Cardiac fibroblast (primary cell): ENCODE measurements around the gene POLR1C.
"Not testable (repeated sequence)": the region's sequence is repeated elsewhere in the genome, so short reads cannot be mapped to it uniquely, and the experiment has no call there.

Experiments used
- DNase-seq, 2 donors: peaks; one replicate each; pipeline versions ENCODE4 v3.0.0 to v3.0.0-alpha.2; 2010; ENCODE audit warnings: low read depth in 2 of 2
- H3K4me3 ChIP-seq, 2 donors: replicated peaks in 1 of 2; 1 replicate in 1 of 2; 2 replicates in 1 of 2; pipeline ENCODE4 v1.5.1; 2011; ENCODE audit warnings: low read depth in 2 of 2, low read length in 2 of 2, mild to moderate bottlenecking in 2 of 2, moderate library complexity in 1 of 2
- TF ChIP-seq, protein P1 (sequence below): IDR thresholded peaks from one replicate; pipeline ENCODE4 v1.5.1; 2011; ENCODE audit warnings: low read depth, mild to moderate bottlenecking, low read length, inconsistent platforms

The POLR1C gene, protein sequence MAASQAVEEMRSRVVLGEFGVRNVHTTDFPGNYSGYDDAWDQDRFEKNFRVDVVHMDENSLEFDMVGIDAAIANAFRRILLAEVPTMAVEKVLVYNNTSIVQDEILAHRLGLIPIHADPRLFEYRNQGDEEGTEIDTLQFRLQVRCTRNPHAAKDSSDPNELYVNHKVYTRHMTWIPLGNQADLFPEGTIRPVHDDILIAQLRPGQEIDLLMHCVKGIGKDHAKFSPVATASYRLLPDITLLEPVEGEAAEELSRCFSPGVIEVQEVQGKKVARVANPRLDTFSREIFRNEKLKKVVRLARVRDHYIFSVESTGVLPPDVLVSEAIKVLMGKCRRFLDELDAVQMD

GRCh38 chr6:43516697-43517504 lies at the start of gene POLR1C, which contains the start of gene YIPF3:
POLR1C (plus strand) TSS chr6:43517089; CDS start chr6:43517110, 21 bp downstream.
YIPF3 (minus strand) TSS chr6:43516926; CDS start chr6:43516807, 119 bp downstream.
- TF ChIP-seq, protein P1, sequence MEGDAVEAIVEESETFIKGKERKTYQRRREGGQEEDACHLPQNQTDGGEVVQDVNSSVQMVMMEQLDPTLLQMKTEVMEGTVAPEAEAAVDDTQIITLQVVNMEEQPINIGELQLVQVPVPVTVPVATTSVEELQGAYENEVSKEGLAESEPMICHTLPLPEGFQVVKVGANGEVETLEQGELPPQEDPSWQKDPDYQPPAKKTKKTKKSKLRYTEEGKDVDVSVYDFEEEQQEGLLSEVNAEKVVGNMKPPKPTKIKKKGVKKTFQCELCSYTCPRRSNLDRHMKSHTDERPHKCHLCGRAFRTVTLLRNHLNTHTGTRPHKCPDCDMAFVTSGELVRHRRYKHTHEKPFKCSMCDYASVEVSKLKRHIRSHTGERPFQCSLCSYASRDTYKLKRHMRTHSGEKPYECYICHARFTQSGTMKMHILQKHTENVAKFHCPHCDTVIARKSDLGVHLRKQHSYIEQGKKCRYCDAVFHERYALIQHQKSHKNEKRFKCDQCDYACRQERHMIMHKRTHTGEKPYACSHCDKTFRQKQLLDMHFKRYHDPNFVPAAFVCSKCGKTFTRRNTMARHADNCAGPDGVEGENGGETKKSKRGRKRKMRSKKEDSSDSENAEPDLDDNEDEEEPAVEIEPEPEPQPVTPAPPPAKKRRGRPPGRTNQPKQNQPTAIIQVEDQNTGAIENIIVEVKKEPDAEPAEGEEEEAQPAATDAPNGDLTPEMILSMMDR = no peak
- peak within 1 kb of the TSS; percentile 79 to 93 for H3K4me3 ChIP-seq
- peak; percentile 99 for DNase-seq

DNA sequence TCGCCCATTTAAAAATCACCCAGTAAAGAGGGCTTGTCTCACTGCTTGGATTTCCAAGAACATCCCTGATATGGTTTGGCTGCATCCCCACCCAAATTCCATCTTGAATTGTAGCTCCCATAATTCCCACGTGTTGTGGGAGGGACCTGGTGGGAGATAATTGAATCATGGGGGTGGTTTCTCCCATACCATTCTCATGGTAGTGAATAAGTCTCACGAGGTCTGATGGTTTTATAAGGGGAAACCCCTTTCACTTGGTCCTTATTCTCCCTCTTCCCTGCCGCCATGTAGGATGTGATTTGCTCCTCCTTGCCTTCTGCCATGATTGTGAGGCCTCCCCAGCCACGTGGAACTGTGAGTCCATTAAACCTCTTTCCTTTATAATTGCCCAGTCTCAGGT lies 49.6 kb upstream of the POLR1C start:
- not testable (repeated sequence) for DNase-seq, H3K4me3 ChIP-seq

- H3K4me3 ChIP-seq = no peak overlapping the region
- TF ChIP-seq, protein P1 = no peak
- no peak for DNase-seq
Measured at GRCh38 chr6:43467752-43468151, 49.1 kb upstream of the POLR1C start.

- no peak for DNase-seq
- TF ChIP-seq, protein P1 = no peak
- no peak overlapping the region for H3K4me3 ChIP-seq
Measured at GRCh38 chr6:43468240-43468639, 48.6 kb upstream of the POLR1C start.

DNA sequence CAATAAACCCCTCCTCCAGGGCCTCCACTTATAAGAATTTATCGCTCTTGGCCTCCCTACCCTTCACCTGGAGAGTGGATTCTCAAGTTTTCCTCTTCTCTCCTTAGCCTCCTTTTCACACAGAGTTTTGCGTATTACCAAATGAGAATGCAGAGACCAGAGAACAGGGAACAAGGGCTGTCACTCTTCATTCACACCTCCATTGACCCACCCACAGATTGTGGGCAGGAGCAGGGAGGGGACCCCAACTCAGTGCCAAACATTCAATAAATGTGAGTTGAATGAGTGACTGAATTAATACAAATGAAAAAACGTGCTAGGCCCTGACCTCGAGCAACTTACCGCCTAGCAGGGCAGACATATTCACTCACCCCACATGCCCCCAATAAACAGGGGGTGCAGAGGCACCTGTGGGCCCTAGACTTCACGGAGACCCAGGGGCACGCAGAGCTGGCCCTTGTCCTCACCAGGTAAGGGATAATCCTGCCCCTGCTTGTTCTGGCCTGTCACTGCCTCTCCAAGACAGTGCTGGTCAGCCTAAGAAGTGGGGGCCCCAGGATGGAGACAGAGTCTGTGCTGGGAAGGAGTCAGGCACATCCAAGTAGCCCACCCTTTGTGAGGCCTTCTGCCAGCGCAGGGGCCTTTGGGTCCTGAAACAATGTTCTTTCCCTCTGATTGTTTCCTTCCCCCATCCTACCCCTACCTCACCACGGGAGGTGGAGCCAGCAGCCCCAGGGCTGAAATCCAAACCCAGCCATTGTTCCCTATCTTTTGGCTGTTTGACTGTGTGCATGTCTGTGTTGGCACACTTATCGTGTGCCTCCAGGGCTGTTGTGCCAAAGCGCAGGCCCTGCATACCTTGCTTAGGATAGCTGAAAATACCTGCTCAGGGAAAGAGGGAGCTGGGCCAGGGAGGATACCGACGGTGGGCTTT lies 47.9 kb upstream of the POLR1C start:
- H3K4me3 ChIP-seq = no peak overlapping the region
- no peak for DNase-seq

GRCh38 chr6:43469947-43470346 lies 46.9 kb upstream of the POLR1C start:
- no peak for DNase-seq
- no peak overlapping the region for H3K4me3 ChIP-seq
- TF ChIP-seq, protein P1 = no peak

More for the DNA sequence above, 47.9 kb upstream of the POLR1C start:
- TF ChIP-seq, protein P1 = no peak
